MM.1S (cell line): ENCODE results near the gene CUL3.

Source experiments
- DNase-seq: peaks from one replicate; pipeline ENCODE4 v3.0.0-alpha.2; 2015
- H2AFZ ChIP-seq: fragments of 300-600 bp; sonication (generic); 2 replicates; pipeline ENCODE4 v1.6.0; 2016; ENCODE audit warnings: antibody characterized with exemption, low read length
- H3F3A ChIP-seq: fragments of 300-600 bp; sonication (generic); 2 replicates; pipeline ENCODE4 v1.6.1; 2016; ENCODE audit warnings: mild to moderate bottlenecking, antibody characterized with exemption, low read length, moderate library complexity, mixed read lengths; ENCODE audit not compliant: insufficient read depth
- H3K27ac ChIP-seq: fragments of 300-600 bp; sonication (generic); 2 replicates; pipeline ENCODE4 v1.5.1; 2016; ENCODE audit warnings: mild to moderate bottlenecking, low read length
- H3K27me3 ChIP-seq: fragments of 300-600 bp; sonication (generic); replicated peaks from 2 replicates; pipeline ENCODE4 v1.6.0; 2016; ENCODE audit warnings: low read length; ENCODE audit not compliant: insufficient read depth
- H3K36me3 ChIP-seq: fragments of 300-600 bp; sonication (generic); replicated peaks from 2 replicates; pipeline ENCODE4 v1.6.1; 2016; ENCODE audit warnings: mild to moderate bottlenecking, low read length, mixed read lengths; ENCODE audit not compliant: insufficient read depth
- H3K4me1 ChIP-seq: fragments of 300-600 bp; sonication (generic); 2 replicates; pipeline ENCODE4 v1.6.1; 2016; ENCODE audit warnings: low read length, mixed read lengths
- H3K4me2 ChIP-seq: fragments of 300-600 bp; sonication (generic); 2 replicates; pipeline ENCODE4 v1.6.0; 2016; ENCODE audit warnings: low read depth, low read length
- H3K4me3 ChIP-seq: fragments of 300-600 bp; sonication (generic); 2 replicates; pipeline ENCODE4 v1.5.1; 2016; ENCODE audit warnings: low read length, mixed read lengths
- H3K79me2 ChIP-seq: fragments of 300-600 bp; sonication (generic); 2 replicates; pipeline ENCODE4 v1.6.1; 2016; ENCODE audit warnings: mixed run types, low read length, mixed read lengths
- H3K9ac ChIP-seq: fragments of 300-600 bp; sonication (generic); 2 replicates; pipeline ENCODE4 v1.6.1; 2016; ENCODE audit warnings: low read length, mixed read lengths
- H3K9me2 ChIP-seq: fragments of 300-600 bp; sonication (generic); replicated peaks from 2 replicates; pipeline ENCODE4 v1.6.1; 2016; ENCODE audit warnings: mild to moderate bottlenecking, low read length, mixed read lengths; ENCODE audit not compliant: insufficient read depth
- H3K9me3 ChIP-seq: fragments of 300-600 bp; sonication (generic); replicated peaks from 2 replicates; pipeline ENCODE4 v1.6.1; 2016; ENCODE audit warnings: mild to moderate bottlenecking, low read length, mixed read lengths; ENCODE audit not compliant: insufficient read depth
- H4K20me1 ChIP-seq: fragments of 300-600 bp; sonication (generic); 2 replicates; pipeline ENCODE4 v1.6.1; 2016; ENCODE audit warnings: mild to moderate bottlenecking, low read length, moderate library complexity, mixed read lengths; ENCODE audit not compliant: insufficient read depth
- CTCF ChIP-seq: fragments of 300-600 bp; sonication (generic); IDR thresholded peaks from 2 replicates; pipeline ENCODE4 v1.5.1; 2016; ENCODE audit warnings: antibody characterized with exemption, low read length, mixed read lengths
- EZH2 ChIP-seq: fragments of 300-600 bp; sonication (generic); optimal IDR thresholded peaks from 2 replicates; pipeline ENCODE3; 2017; ENCODE audit warnings: low read depth, mild to moderate bottlenecking, antibody characterized with exemption, low read length, mixed read lengths
- EZH2phosphoT487 ChIP-seq: fragments of 300-600 bp; sonication (generic); IDR thresholded peaks from 2 replicates; pipeline ENCODE4 v1.6.1; 2018; ENCODE audit warnings: antibody characterized with exemption, low read length

CUL3 gene

GRCh38 chr2:224585211-224586088 lies at the start of gene CUL3:
CUL3 (minus strand) TSS chr2:224585363; CDS start chr2:224585009, 354 bp downstream.
- DNase-seq: peak; percentile 95
- TF ChIP-seq EZH2 (no peak), EZH2phosphoT487 (no peak), CTCF (no peak)
- no peaks in the 10 kb centered on the region; the same call in 1 of the 2 replicates for H3K4me1 ChIP-seq
- H3K79me2 ChIP-seq: peaks cover 41% of the 10 kb centered on the region
- H3K9ac ChIP-seq: peak within 1 kb of the TSS; percentile 72
- H4K20me1 ChIP-seq: peaks cover 17% of the 10 kb centered on the region; the same call in 1 of the 2 replicates
- H3K27ac ChIP-seq: peak within 1 kb of the TSS; percentile 53; the same call in 1 of the 2 replicates
- H3K27me3 ChIP-seq: no peaks in the 10 kb centered on the region
- peak within 1 kb of the TSS; percentile 97 for H3K4me3 ChIP-seq
- no peaks in the 10 kb centered on the region for H3K9me3 ChIP-seq
- H3K9me2 ChIP-seq: no peaks in the 10 kb centered on the region
- H3K36me3 ChIP-seq: 0 out of 2 replicates have a peak, but pooled peaks cover 3% of the 10 kb centered on the region
- H3K4me2 ChIP-seq: peak within 1 kb of the TSS; percentile 75
- peak within 1 kb of the TSS; percentile 55 for H2AFZ ChIP-seq
- H3F3A ChIP-seq: peaks cover 13% of the 10 kb centered on the region

DNA sequence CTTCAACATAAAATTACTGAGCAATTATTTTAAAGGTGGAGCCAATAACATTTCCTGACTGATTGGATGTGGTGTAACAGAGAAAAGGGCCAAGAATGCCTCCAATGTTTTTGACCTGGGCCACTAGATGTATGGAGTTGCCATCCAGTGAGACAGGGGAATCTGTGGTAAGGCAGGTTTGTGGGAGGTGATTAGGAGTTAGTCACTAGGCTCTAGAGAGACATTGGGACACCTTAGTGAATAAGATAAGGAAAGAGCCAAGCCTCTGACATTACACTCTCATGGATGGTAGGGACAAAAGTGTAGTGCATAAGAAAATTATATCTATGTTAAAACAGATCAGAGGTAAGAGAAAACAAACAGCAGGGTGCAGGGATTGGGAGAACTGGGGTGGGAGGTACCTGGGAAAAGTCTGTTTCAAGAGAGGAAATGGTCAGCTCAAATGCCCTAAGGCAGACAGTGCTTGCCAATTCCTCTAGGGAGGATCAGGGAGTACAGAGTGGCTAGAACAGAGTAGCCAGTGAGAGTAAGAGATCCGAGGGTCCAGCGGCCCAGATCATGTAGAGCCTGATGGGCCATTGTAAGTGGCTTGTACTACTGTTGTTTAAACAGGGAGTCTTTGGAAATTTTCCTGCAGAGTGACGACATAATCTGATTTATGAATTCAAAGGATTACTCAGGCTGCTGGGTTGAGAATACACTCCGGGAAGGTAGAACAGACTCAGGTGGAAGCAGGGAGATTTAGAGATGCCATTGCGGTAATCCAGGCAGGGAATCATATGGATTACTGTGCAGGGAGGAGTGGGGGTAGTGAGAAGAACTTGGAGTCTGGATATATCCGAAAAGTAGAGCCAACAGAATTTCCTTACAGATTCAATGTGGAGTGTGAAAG lies 45.7 kb upstream of the CUL3 start:
- no peak overlapping the region for H3K9ac ChIP-seq
- H3F3A ChIP-seq: no peaks in the 10 kb centered on the region
- H3K27ac ChIP-seq: no peak overlapping the region
- no peaks in the 10 kb centered on the region for H3K4me1 ChIP-seq
- no peaks in the 10 kb centered on the region for H3K9me2 ChIP-seq
- TF ChIP-seq EZH2: no peak
- no peak for TF ChIP-seq EZH2phosphoT487
- TF ChIP-seq CTCF: no peak
- no peak overlapping the region for H2AFZ ChIP-seq
- H3K9me3 ChIP-seq: no peaks in the 10 kb centered on the region
- no peak overlapping the region for H3K4me2 ChIP-seq
- no peak for DNase-seq
- H3K4me3 ChIP-seq: no peak overlapping the region
- no peaks in the 10 kb centered on the region for H3K27me3 ChIP-seq
- H3K36me3 ChIP-seq: no peaks in the 10 kb centered on the region
- H3K79me2 ChIP-seq: no peaks in the 10 kb centered on the region
- H4K20me1 ChIP-seq: no peaks in the 10 kb centered on the region

DNA sequence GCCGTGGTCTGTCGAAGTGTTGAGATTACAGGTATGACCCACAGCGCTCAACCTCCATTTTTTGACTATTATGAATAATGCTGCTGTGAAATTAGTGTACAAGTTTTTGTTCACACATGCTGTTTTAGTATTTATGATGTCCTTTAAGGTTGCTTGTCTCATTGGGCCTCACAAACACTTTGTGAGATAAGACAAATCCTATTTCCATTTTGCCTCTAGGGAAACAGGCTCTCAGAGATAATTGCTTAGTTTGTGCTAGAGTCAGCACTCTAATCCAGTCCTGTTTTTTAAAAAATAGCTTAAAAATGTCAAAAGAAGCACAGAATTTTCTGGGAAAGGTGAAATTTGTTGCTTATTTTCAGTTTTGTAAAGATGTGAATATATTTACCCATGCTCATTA lies 43.3 kb upstream of the CUL3 start:
- Histone ChIP-seq H3K27ac (no peak overlapping the region), H3K27me3 (no peaks in the 10 kb centered on the region), H3K9me3 (no peaks in the 10 kb centered on the region), H3K4me2 (no peak overlapping the region), H3K79me2 (no peaks in the 10 kb centered on the region), H4K20me1 (no peaks in the 10 kb centered on the region), H2AFZ (no peak overlapping the region), H3K4me1 (no peaks in the 10 kb centered on the region), H3F3A (no peaks in the 10 kb centered on the region), H3K4me3 (no peak overlapping the region), H3K9ac (no peak overlapping the region), H3K36me3 (no peaks in the 10 kb centered on the region), H3K9me2 (no peaks in the 10 kb centered on the region)
- no peak for DNase-seq
- TF ChIP-seq EZH2: no peak
- TF ChIP-seq EZH2phosphoT487: no peak
- TF ChIP-seq CTCF: no peak
